Keratinocyte (primary cell): ENCODE measurements around the gene SMYD3. TPM values are rescaled to one million over a fixed set of nuclear protein-coding genes. Genes with fewer than 3 reads are reported as not detected.

Experiments
- DNase-seq: peaks from one replicate; pipeline ENCODE4 v3.0.0-alpha.2; 2011; ENCODE audit warnings: low read depth, missing footprints, low spot score
- FAIRE-seq: peaks from 2 replicates; lab custom pipeline; 2011; peaks lifted over from hg19 to GRCh38; lab: Jason Lieb, UNC
- H2AFZ ChIP-seq: 2 replicates; pipeline ENCODE4 v1.6.0; 2012; ENCODE audit warnings: low read length, control low read depth, inconsistent platforms; ENCODE audit not compliant: control insufficient read depth
- H3K27ac ChIP-seq: 2 replicates; pipeline ENCODE4 v1.5.1; 2011; ENCODE audit warnings: low read length; ENCODE audit not compliant: control insufficient read depth, insufficient read depth
- H3K27me3 ChIP-seq: 3 replicates; pipeline ENCODE4 v1.6.0; 2011; ENCODE audit warnings: low read length; ENCODE audit not compliant: control insufficient read depth, insufficient read depth; ENCODE audit errors: extremely low read depth
- H3K36me3 ChIP-seq, 2 experiments: 2 replicates in 1 of 2; 3 replicates in 1 of 2; pipeline ENCODE4 v1.5.1; 2011; ENCODE audit warnings: low read length in 2 of 2, mild to moderate bottlenecking in 1 of 2; ENCODE audit not compliant: control insufficient read depth in 2 of 2, insufficient read depth in 2 of 2; ENCODE audit errors: extremely low read depth in 1 of 2
- H3K4me1 ChIP-seq: 3 replicates; pipeline ENCODE4 v1.5.1; 2011; ENCODE audit warnings: low read length; ENCODE audit not compliant: control insufficient read depth, insufficient read depth; ENCODE audit errors: extremely low read depth
- H3K4me2 ChIP-seq: 3 replicates; pipeline ENCODE4 v1.6.0; 2011; ENCODE audit warnings: low read depth, low read length; ENCODE audit not compliant: control insufficient read depth, insufficient read depth; ENCODE audit errors: extremely low read depth
- H3K4me3 ChIP-seq, 3 experiments: fragments of 200-600 bp in 1 of 3; sonication (generic) in 1 of 3; 2 replicates in 2 of 3; 3 replicates in 1 of 3; pipeline ENCODE4 v1.5.1; 2011 to 2016; ENCODE audit warnings: low read length in 3 of 3, mild to moderate bottlenecking in 3 of 3, control low read depth in 2 of 3, inconsistent platforms in 1 of 3, low read depth in 1 of 3, mixed read lengths in 1 of 3, mixed run types in 1 of 3, moderate library complexity in 1 of 3; ENCODE audit not compliant: control insufficient read depth in 2 of 3, insufficient read depth in 2 of 3; ENCODE audit errors: extremely low read depth in 1 of 3
- H3K79me2 ChIP-seq: 2 replicates; pipeline ENCODE4 v1.6.0; 2012; ENCODE audit warnings: low read length; ENCODE audit not compliant: control insufficient read depth, insufficient read depth
- H3K9ac ChIP-seq: 3 replicates; pipeline ENCODE4 v1.6.0; 2011; ENCODE audit warnings: low read length; ENCODE audit not compliant: control insufficient read depth, insufficient read depth; ENCODE audit errors: extremely low read depth
- H3K9me1 ChIP-seq: 3 replicates; pipeline ENCODE4 v1.6.0; 2011; ENCODE audit warnings: low read length; ENCODE audit not compliant: control insufficient read depth, insufficient read depth; ENCODE audit errors: extremely low read depth
- H3K9me3 ChIP-seq: 2 replicates; pipeline ENCODE4 v1.5.1; 2012; ENCODE audit warnings: low read depth, low read length; ENCODE audit not compliant: control insufficient read depth
- H4K20me1 ChIP-seq: 3 replicates; pipeline ENCODE4 v1.6.0; 2011; ENCODE audit warnings: low read length; ENCODE audit not compliant: control insufficient read depth, insufficient read depth; ENCODE audit errors: extremely low read depth
- CTCF ChIP-seq, 3 experiments: IDR thresholded peaks in 1 of 3; conservative IDR thresholded peaks in 1 of 3; optimal IDR thresholded peaks in 1 of 3; 2 replicates in 2 of 3; 3 replicates in 1 of 3; pipeline versions ENCODE3 to v1.5.1; 2011; ENCODE audit warnings: low read length in 3 of 3, mild to moderate bottlenecking in 3 of 3, moderate library complexity in 2 of 3, control low read depth in 1 of 3, inconsistent platforms in 1 of 3; ENCODE audit not compliant: insufficient read depth in 2 of 3; ENCODE audit errors: extremely low read depth in 1 of 3
- EZH2 ChIP-seq: IDR thresholded peaks from one replicate; pipeline ENCODE4 v1.6.1; 2012; ENCODE audit warnings: inconsistent platforms, mild to moderate bottlenecking, low read length, moderate library complexity
- dilution Hi-C: fragments of 300-500 bp; cut with MboI; formaldehyde crosslinking; loops from one replicate; pipeline ENCODE4 v1.7.0; 2020; ENCODE audit warnings: low sequenced_read_pairs; ENCODE audit not compliant: extremely low pct_ligation_motif_present
- polyA plus RNA-seq, 5 experiments: library from polyadenylated mRNA; depleted of rRNA in 3 of 5; stranded (reverse) in 3 of 5; stranded (forward) in 1 of 5; unstranded in 1 of 5; fragments of >200 nt; gene quantifications; 1 replicate in 1 of 5; 2 replicates in 3 of 5; 3 replicates in 1 of 5; pipeline versions ENCODE4 v1.2.1 to v1.2.3, GENCODE V29; 2011 to 2012; ENCODE audit warnings: missing spikeins in 2 of 5, low read depth in 1 of 5, low replicate concordance in 1 of 5

The SMYD3 gene
- polyA plus RNA-seq, 1 donor (not counting 4 experiments of a cell fraction or from before 2014, with no cell fraction given), result 31.0 TPM

- dilution Hi-C loops, result no loop called here
- Histone ChIP-seq H3K27me3 (no peaks in the 10 kb centered on the region), H3K27ac (peak overlapping the region; percentile 41), H2AFZ (no peak overlapping the region), H3K4me3 (no peak overlapping the region), H3K4me1 (peaks cover 22% of the 10 kb centered on the region), H4K20me1 (no peaks in the 10 kb centered on the region), H3K9me3 (no peaks in the 10 kb centered on the region), H3K79me2 (peaks cover 8% of the 10 kb centered on the region), H3K9me1 (peaks cover 3% of the 10 kb centered on the region), H3K36me3 (no peaks in the 10 kb centered on the region), H3K4me2 (peak overlapping the region; percentile 50), H3K9ac (no peak overlapping the region)
- TF ChIP-seq EZH2 (no peak), CTCF (optimal IDR thresholded peaks at IDR 0.05 in 1 of 3, IDR thresholded peaks at IDR 0.05 in 1 of 3, conservative IDR thresholded peaks at IDR 0.05 in 1 of 3; ENCODE audit: extremely low read depth in 1 of 3, insufficient read depth in 2 of 3, low read length in 3 of 3) (no peak)
- FAIRE-seq, result no peak
- no peak for DNase-seq
Measured at GRCh38 chr1:246503341-246503740, 3.7 kb downstream of the SMYD3 start.

GRCh38 chr1:246497331-246497915 lies 9.7 kb downstream of the SMYD3 start:
- no peak overlapping the region for H3K4me2 ChIP-seq
- FAIRE-seq (peak; percentile 17), DNase-seq (peak; percentile 33)
- H3K9ac ChIP-seq, result no peak overlapping the region
- no peak overlapping the region for H3K4me3 ChIP-seq
- H3K9me1 ChIP-seq, result no peaks in the 10 kb centered on the region
- no peaks in the 10 kb centered on the region for H3K27me3 ChIP-seq
- dilution Hi-C loops, result no loop called here
- H3K4me1 ChIP-seq, result no peaks in the 10 kb centered on the region
- H4K20me1 ChIP-seq, result no peaks in the 10 kb centered on the region
- peaks cover 3% of the 10 kb centered on the region for H3K79me2 ChIP-seq
- H3K9me3 ChIP-seq, result no peaks in the 10 kb centered on the region
- H3K27ac ChIP-seq, result no peak overlapping the region
- no peak overlapping the region for H2AFZ ChIP-seq
- H3K36me3 ChIP-seq, result no peaks in the 10 kb centered on the region
- TF ChIP-seq CTCF (optimal IDR thresholded peaks at IDR 0.05 in 1 of 3, IDR thresholded peaks at IDR 0.05 in 1 of 3, conservative IDR thresholded peaks at IDR 0.05 in 1 of 3; ENCODE audit: extremely low read depth in 1 of 3, insufficient read depth in 2 of 3, low read length in 3 of 3) (peak in 2 of 3 experiments; percentile 43 to 55), EZH2 (no peak)
